ENCODE data around the gene OR3A3.
"Not testable (repeated sequence)": the region's sequence is repeated elsewhere in the genome, so short reads cannot be mapped to it uniquely, and the experiment has no call there.

OR3A3 gene

GRCh38 chr17:3411070-3411469 is at the start of gene OR3A3:
Gene OR3A3, plus strand, starts transcription at chr17:3411370.
- no peak for DNase-seq

- DNase-seq, result not testable (repeated sequence)
These were observed 40.0 kb upstream of the OR3A3 start for GRCh38 chr17:3371167-3371566.

- DNase-seq, result no peak
These were observed 32.8 kb upstream of the OR3A3 start for GRCh38 chr17:3378321-3378720.

GRCh38 chr17:3381957-3382356 is 29.2 kb upstream of the OR3A3 start:
- DNase-seq, result no peak

- no peak for DNase-seq
These were observed 25.0 kb upstream of the OR3A3 start, which contains the start of gene OR3A2 for GRCh38 chr17:3385869-3386816. Gene OR3A2, minus strand, starts transcription at chr17:3386308.

- no peak for DNase-seq
These were observed 21.4 kb upstream of the OR3A3 start for GRCh38 chr17:3389791-3390190.

- DNase-seq, result not testable (repeated sequence)
These were observed 13.4 kb upstream of the OR3A3 start for GRCh38 chr17:3397801-3398200.

- DNase-seq, result no peak
These were observed 12.9 kb upstream of the OR3A3 start, which contains the start of gene OR1E1 for GRCh38 chr17:3398310-3398709. Gene OR1E1, minus strand, starts transcription at chr17:3398410. Its CDS starts 0 bp downstream, at chr17:3398410.

GRCh38 chr17:3400055-3400454 is 11.1 kb upstream of the OR3A3 start:
- no peak for DNase-seq

GRCh38 chr17:3401786-3402185 is 9.4 kb upstream of the OR3A3 start:
- DNase-seq, result no peak

GRCh38 chr17:3403856-3404255 is 7.3 kb upstream of the OR3A3 start:
- not testable (repeated sequence) for DNase-seq

GRCh38 chr17:3412216-3412615 is 1.0 kb downstream of the OR3A3 start:
- DNase-seq, result not testable (repeated sequence)

- no peak for DNase-seq
These were observed 4.4 kb downstream of the OR3A3 start for GRCh38 chr17:3415610-3416009.

- DNase-seq, result no peak
These were observed 7.1 kb downstream of the OR3A3 start for GRCh38 chr17:3418222-3418621.

- not testable (repeated sequence) for DNase-seq
These were observed 22.0 kb downstream of the OR3A3 start for GRCh38 chr17:3433215-3433614.

- no peak for DNase-seq
These were observed 22.6 kb downstream of the OR3A3 start, which contains the start of gene OR1E2 for GRCh38 chr17:3433741-3434140. Gene OR1E2, minus strand, starts transcription at chr17:3433841. Its CDS starts 0 bp downstream, at chr17:3433841.

- no peak for DNase-seq
These were observed 27.2 kb downstream of the OR3A3 start for GRCh38 chr17:3438368-3438767.

GRCh38 chr17:3440451-3440850 is 29.3 kb downstream of the OR3A3 start:
- DNase-seq, result no peak

- peak in 1 of 3 experiments; percentile 0 for DNase-seq
These were observed 36.5 kb downstream of the OR3A3 start for GRCh38 chr17:3447625-3448024.

- DNase-seq, result no peak
These were observed 37.0 kb downstream of the OR3A3 start for GRCh38 chr17:3448059-3448665.

- not testable (repeated sequence) for DNase-seq
These were observed 55.2 kb downstream of the OR3A3 start for GRCh38 chr17:3466355-3466754.

- no peak for DNase-seq
These were observed 58.4 kb downstream of the OR3A3 start for GRCh38 chr17:3469529-3469928.

GRCh38 chr17:3471599-3471998 is 60.4 kb downstream of the OR3A3 start, which contains the start of gene SPATA22:
Gene SPATA22, minus strand, starts transcription at chr17:3471819. Its CDS starts 2,494 bp downstream, at chr17:3469325.
- no peak for DNase-seq

GRCh38 chr17:3472137-3472536 is 61.0 kb downstream of the OR3A3 start:
- DNase-seq, result no peak

Data from NCI-H1417 (cell line).